Fibroblast of lung (primary cell): Measurements from ENCODE around the gene TCL1B.

Experiments used
- CTCF ChIP-seq, 2 donors: IDR thresholded peaks in 1 of 2; conservative IDR thresholded peaks in 1 of 2; 1 replicate in 1 of 2; 2 replicates in 1 of 2; pipeline ENCODE4 v1.5.1; 2011 to 2012; ENCODE audit warnings: low read length in 2 of 2, control low read depth in 1 of 2, inconsistent platforms in 1 of 2, low read depth in 1 of 2, mild to moderate bottlenecking in 1 of 2
- EZH2 ChIP-seq: IDR thresholded peaks from 2 replicates; pipeline ENCODE4 v1.5.1; 2012; ENCODE audit warnings: low read length, control low read depth, mild to moderate bottlenecking; ENCODE audit errors: missing control alignments

GRCh38 chr14:95674613-95675012 is 11.6 kb upstream of the TCL1B start:
- TF ChIP-seq CTCF (conservative IDR thresholded peaks at IDR 0.05 in 1 of 2, IDR thresholded peaks at IDR 0.05 in 1 of 2; ENCODE audit: low read depth in 1 of 2, low read length in 2 of 2) (no peak), EZH2 (no peak)
